IPS-NIHi7 (cell line): ENCODE data around the gene EHMT1.
"Not testable (repeated sequence)": the region's sequence is repeated elsewhere in the genome, so short reads cannot be mapped to it uniquely, and the experiment has no call there.

Source experiments
- DNase-seq: peaks from one replicate; pipeline ENCODE4 v3.0.0; 2012; ENCODE audit warnings: mixed read lengths; ENCODE audit errors: extremely low spot score

EHMT1 gene

GRCh38 chr9:137884547-137884946 is 265.7 kb downstream of the EHMT1 start:
- not testable (repeated sequence) for DNase-seq

GRCh38 chr9:137885121-137885520 is 266.3 kb downstream of the EHMT1 start:
- not testable (repeated sequence) for DNase-seq
